ENCODE data around the gene FKBP4. TPM values are rescaled to one million over a fixed set of nuclear protein-coding genes. Genes with fewer than 3 reads are reported as not detected.

The FKBP4 gene
- total RNA-seq, 1 experiment from 2014 or later: 162 TPM

- Histone ChIP-seq H3K9me2 (replicated peaks; ENCODE audit: low read length) (no peaks in the 10 kb centered on the region), H3K9ac (ENCODE audit: low read length) (no peak overlapping the region), H3F3A (ENCODE audit: low read length, unreplicated experiment) (no peaks in the 10 kb centered on the region), H3K36me3 (ENCODE audit: low read depth, low read length) (peaks cover 7% of the 10 kb centered on the region; the same call in 1 of the 2 replicates), H3K4me3 (ENCODE audit: low read length) (no peak overlapping the region), H3K27me3 (ENCODE audit: low read length) (no peaks in the 10 kb centered on the region), H3K79me2 (ENCODE audit: low read length) (no peaks in the 10 kb centered on the region), H2AFZ (ENCODE audit: low read length) (no peak overlapping the region), H3K4me2 (ENCODE audit: low read length) (no peak overlapping the region), H4K20me1 (ENCODE audit: low read length) (no peaks in the 10 kb centered on the region), H3K27ac (ENCODE audit: low read length) (no peak overlapping the region), H3K9me3 (ENCODE audit: low read length) (no peaks in the 10 kb centered on the region), H3K4me1 (ENCODE audit: insufficient read depth, low read length) (no peaks in the 10 kb centered on the region)
- BruUV-seq (replicated peaks): no TSS peak
- ATAC-seq (no peak), DNase-seq (no peak)
- CTCF ChIA-PET: no interaction called here
- TF ChIP-seq CTCF (conservative IDR thresholded peaks at IDR 0.05; ENCODE audit: low read depth, low read length): no peak
- no peak for TF ChIP-seq EZH2 (IDR thresholded peaks at IDR 0.05; ENCODE audit: low read length, unreplicated experiment)
- no peak for TF ChIP-seq EZH2phosphoT487 (IDR thresholded peaks at IDR 0.05; ENCODE audit: borderline replicate concordance, low read length)
- intact Hi-C loops (cut with micrococcal nuclease): no loop called here
- POLR2A ChIA-PET (ENCODE audit: unreplicated experiment): no interaction called here
Observed at GRCh38 chr12:2826721-2827515, 32.1 kb downstream of the FKBP4 start.

GRCh38 chr12:2829275-2829674 is 34.5 kb downstream of the FKBP4 start:
- ATAC-seq (no peak), DNase-seq (no peak)
- ChIA-PET POLR2A (ENCODE audit: unreplicated experiment) (no interaction called here), CTCF (no interaction called here)
- Histone ChIP-seq H3K36me3 (ENCODE audit: low read depth, low read length) (peaks cover 7% of the 10 kb centered on the region; the same call in 1 of the 2 replicates), H3K4me3 (ENCODE audit: low read length) (no peak overlapping the region), H3K9me3 (ENCODE audit: low read length) (no peaks in the 10 kb centered on the region), H4K20me1 (ENCODE audit: low read length) (no peaks in the 10 kb centered on the region), H3K9ac (ENCODE audit: low read length) (no peak overlapping the region), H3F3A (ENCODE audit: low read length, unreplicated experiment) (no peaks in the 10 kb centered on the region), H3K27ac (ENCODE audit: low read length) (no peak overlapping the region), H2AFZ (ENCODE audit: low read length) (no peak overlapping the region), H3K4me1 (ENCODE audit: insufficient read depth, low read length) (no peaks in the 10 kb centered on the region), H3K9me2 (replicated peaks; ENCODE audit: low read length) (no peaks in the 10 kb centered on the region), H3K4me2 (ENCODE audit: low read length) (no peak overlapping the region), H3K79me2 (ENCODE audit: low read length) (no peaks in the 10 kb centered on the region), H3K27me3 (ENCODE audit: low read length) (no peaks in the 10 kb centered on the region)
- BruUV-seq (replicated peaks): no TSS peak
- TF ChIP-seq CTCF (conservative IDR thresholded peaks at IDR 0.05; ENCODE audit: low read depth, low read length) (no peak), EZH2phosphoT487 (IDR thresholded peaks at IDR 0.05; ENCODE audit: borderline replicate concordance, low read length) (no peak), EZH2 (IDR thresholded peaks at IDR 0.05; ENCODE audit: low read length, unreplicated experiment) (no peak)
- intact Hi-C loops (cut with micrococcal nuclease): no loop called here

GRCh38 chr12:2832550-2833127 is 37.9 kb downstream of the FKBP4 start:
- no peak overlapping the region for H3K9ac ChIP-seq (ENCODE audit: low read length)
- H3K4me3 ChIP-seq (ENCODE audit: low read length): no peak overlapping the region
- DNase-seq: no peak
- no peaks in the 10 kb centered on the region for H3K36me3 ChIP-seq (ENCODE audit: low read depth, low read length)
- H3K27me3 ChIP-seq (ENCODE audit: low read length): no peaks in the 10 kb centered on the region
- ATAC-seq: no peak
- no peaks in the 10 kb centered on the region for H3K79me2 ChIP-seq (ENCODE audit: low read length)
- no peak overlapping the region for H2AFZ ChIP-seq (ENCODE audit: low read length)
- BruUV-seq (replicated peaks): no TSS peak
- no peaks in the 10 kb centered on the region for H3F3A ChIP-seq (ENCODE audit: low read length, unreplicated experiment)
- intact Hi-C loops (cut with micrococcal nuclease): no loop called here
- no peaks in the 10 kb centered on the region for H4K20me1 ChIP-seq (ENCODE audit: low read length)
- TF ChIP-seq EZH2phosphoT487 (IDR thresholded peaks at IDR 0.05; ENCODE audit: borderline replicate concordance, low read length): no peak
- POLR2A ChIA-PET (ENCODE audit: unreplicated experiment): interaction anchor here (0.6 to 0.7 kb wide), 2 partner anchors 44 to 59 kb away, joined by 3 to 5 read pairs; partner anchors contain the start of genes FOXM1 and RHNO1
- CTCF ChIA-PET: no interaction called here
- no peaks in the 10 kb centered on the region for H3K4me1 ChIP-seq (ENCODE audit: insufficient read depth, low read length)
- no peak overlapping the region for H3K4me2 ChIP-seq (ENCODE audit: low read length)
- H3K9me2 ChIP-seq (replicated peaks; ENCODE audit: low read length): no peaks in the 10 kb centered on the region
- no peak overlapping the region for H3K27ac ChIP-seq (ENCODE audit: low read length)
- no peaks in the 10 kb centered on the region for H3K9me3 ChIP-seq (ENCODE audit: low read length)
